Left kidney (tissue), 2 donors: ENCODE data around the gene MRFAP1L1. TPM values are rescaled to one million over a fixed set of nuclear protein-coding genes. Genes with fewer than 3 reads are reported as not detected.
"Not testable (repeated sequence)": the region's sequence is repeated elsewhere in the genome, so short reads cannot be mapped to it uniquely, and the experiment has no call there.

Experiments
- DNase-seq: peaks from one replicate; pipeline ENCODE4 v3.0.0-alpha.2; 2013
- polyA plus RNA-seq: library from polyadenylated mRNA; unstranded; fragments of 120-200 nt; gene quantifications from one replicate; pipeline ENCODE4 v1.2.1, GENCODE V29; 2013; ENCODE audit not compliant: insufficient read length

Gene MRFAP1L1
- polyA plus RNA-seq, 1 donor, result 124 TPM

DNA sequence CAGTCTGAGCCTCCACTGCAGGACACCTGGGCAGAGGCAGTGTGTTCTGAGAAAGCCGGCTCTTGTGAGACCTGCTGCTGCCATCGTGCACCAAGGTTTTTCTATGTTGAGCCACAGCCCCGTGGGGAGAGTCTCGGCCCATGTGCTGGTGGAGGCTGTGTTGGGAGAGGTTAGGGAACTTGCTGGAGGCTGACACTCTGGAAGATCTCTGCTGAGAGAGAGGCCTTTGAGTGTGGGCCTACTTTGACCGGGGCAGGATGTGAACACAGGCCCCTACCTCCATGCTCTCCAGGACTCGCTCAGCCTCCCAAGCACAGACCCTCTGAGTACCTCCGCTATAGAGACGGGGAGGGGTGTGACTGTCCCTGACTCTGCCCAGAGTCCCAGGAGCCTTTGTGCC, 17.3 kb downstream of the MRFAP1L1 start:
- DNase-seq, result no peak

GRCh38 chr4:6689506-6689960, 20.1 kb downstream of the MRFAP1L1 start:
- no peak for DNase-seq

DNA sequence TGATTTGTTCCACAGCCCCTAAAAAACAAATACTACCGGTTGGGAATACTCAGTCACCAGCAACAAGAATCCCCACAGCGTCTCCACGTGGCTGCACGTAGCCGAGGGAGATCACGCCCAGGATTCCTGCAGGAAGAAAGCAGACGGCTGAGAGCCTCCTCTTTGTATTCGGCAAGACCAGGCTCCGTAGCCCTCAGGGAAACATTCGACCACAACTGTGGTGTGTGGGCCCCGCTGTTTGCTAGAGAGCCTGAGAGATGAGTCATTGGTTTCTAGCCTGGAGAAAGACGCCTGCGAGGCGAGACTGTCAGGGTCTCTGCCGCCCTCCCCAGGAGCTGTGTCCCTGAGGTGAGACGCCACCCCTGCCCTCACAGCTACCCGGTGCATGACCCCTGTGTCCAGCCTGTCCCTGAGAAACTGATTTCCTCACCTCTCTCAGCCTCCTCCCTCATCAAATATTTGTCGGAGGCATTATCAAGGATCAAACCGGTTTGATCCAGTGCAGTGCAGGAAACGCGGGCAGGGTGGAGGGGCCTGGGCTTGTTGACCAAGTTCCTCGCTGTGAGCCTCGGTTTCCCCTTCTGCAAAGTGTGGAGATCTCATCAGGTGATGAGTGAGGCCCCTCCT, 20.7 kb downstream of the MRFAP1L1 start:
- DNase-seq, result no peak

- DNase-seq, result no peak
These were observed 21.5 kb downstream of the MRFAP1L1 start for GRCh38 chr4:6687947-6688878.

DNA sequence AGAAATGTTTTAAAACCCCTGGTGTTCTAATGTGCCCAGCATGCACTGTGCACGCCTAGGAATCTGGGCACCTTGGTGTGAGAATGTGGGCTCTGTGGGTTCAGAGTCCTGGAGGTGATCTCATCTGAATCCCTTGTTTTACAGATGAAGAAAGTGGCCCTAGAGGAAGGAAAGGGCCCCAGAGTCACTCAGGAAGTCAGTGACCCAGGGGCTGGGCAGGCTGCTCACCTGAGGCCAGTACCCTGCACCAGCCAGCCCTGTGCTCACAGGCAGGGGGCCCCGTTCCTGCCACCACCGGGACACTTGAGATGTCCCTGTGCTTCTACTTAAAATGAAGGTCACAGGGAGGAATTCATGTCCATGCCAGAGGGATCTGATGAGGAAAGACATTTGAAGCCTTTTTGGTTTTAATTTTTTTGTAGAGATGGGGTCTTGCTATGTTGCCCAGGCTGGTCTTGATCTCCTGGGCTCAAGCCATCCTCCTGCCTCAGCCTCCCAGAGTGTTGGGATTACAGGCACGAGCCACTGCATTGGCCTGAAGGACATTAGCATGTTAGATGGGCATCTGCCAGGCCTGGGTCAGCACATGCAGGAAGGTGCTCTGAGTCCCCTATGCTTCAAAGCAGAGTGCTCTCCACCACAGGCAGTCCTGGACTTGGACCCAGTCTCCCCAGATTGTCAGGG, 23.4 kb downstream of the MRFAP1L1 start:
- DNase-seq, result no peak

DNA sequence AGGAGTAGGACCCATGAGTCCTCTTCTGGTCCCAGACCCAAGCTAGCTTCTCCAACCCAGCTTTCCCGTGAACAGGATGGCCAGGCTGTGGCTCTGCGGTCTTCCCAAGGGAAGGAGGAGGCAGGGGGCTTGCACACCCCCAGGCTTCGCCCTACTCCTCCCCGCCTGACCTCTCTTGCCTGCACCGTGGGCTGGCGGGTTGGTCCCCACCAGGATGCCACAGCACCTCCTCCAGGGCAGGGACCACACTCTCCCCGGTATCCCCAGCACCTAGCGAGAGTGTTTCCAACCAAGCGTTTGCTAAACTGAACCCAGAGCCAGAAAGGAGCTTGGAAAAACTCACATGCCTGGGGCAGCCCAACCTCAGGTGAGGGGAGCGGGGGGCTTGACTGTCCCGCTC, 25.0 kb downstream of the MRFAP1L1 start:
- DNase-seq, result no peak

DNA sequence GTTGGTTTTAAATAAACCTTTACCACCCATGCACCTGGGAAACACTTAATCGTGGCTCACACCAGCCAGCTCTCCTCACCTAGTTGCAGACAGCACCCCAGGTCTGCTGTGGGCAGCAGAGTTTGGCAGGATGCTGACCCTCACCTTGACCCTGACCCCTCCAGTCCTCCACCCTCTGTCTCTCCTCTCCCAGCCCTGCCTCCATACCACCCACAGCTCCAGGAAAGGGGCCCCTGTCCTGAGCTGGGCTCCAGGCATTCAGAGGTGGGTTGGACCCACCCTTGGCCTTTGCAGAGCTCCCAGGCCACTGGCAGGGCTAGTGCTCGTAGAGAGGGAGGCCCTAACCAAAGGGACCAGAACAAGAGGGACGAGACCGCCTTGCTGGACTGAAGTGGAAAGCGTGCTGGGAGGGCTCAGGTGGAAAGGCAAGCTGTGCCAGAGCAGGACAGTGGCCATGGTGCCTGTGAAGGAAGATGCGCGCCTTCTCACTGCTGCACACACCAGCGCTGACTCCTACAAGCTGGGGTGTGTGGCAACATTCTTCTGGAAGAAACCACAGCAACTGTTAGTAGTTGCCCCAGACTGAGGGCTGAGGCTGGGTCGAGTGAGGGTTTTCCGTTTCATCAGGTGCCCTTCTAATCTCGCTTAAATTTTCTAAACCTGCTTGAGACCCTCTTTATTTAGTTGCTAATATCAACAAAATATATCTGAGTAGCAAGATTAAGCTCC, 26.6 kb downstream of the MRFAP1L1 start:
- DNase-seq, result no peak

- no peak for DNase-seq
These were observed 28.5 kb downstream of the MRFAP1L1 start for GRCh38 chr4:6681191-6681590.

DNA sequence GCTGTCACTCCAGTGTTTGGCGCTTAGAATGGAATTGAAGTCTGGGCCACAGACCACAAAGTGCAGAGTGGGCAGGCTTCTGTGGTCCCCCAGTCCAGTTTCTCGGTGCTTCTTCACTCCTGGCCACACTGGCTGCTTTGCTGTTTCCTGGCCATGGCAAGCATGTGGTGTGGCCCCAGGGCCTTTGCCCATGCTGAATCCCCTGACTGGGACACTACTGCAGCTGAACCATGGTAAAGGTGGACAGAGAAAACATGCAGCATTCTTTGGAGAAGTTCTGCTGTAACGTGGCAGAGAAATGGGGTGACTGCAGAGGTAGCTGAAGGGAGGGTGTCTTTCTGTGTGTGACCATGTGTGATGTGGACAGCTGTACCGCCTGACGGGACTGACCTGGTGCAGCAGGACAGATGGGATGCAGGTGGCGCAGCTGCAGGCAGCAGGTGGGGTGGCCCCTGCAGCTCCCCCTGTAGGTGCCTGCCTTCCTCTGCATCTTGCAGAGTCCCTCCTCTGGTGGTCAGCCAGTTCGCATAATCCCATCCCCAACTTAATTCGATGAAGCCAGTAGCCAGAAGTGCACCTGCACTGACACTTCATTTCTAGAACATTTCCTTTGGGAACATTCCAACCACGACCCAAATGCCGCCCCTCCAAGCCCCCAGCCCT, 29.2 kb downstream of the MRFAP1L1 start:
- no peak for DNase-seq

DNA sequence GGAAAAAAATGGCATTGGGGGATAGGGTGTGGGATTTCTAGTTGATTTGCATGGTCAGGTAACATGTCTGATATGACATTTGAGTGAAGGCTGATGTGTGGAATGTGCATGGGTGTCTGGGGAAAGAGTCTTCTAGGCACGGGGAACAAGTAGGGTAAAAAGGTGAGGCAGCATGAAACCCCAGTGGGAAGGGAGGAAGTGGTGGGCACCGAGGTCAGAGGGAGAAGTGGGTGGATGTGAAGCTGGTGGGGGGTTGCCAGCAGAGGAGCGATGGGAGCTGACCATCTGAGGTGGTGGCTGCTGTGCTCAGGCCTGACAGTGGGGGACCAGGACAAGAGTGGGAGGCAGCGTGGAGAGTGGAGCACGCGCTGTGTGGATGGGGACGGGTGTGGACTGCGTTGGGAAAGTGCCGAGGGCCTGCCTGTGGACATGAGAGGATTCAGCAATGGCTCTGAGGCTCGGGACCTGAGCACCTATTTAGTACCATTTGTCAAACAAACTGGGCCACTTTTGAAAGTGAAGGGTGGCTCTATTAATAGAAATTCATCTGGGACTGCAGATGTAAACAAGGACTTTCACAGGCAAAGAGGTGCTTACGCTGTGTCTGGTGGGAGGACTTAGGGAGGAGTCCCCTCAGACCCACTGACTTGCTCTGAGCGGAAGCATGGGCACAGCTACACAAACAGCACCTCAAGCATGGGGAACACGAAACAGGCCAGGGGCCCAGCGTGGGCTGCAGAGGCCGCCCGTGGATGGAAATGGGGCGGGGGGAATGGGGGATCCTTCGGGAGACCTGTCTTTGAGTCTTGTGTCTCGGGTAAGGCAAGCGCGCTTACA, 32.7 kb downstream of the MRFAP1L1 start:
- no peak for DNase-seq

- no peak for DNase-seq
These were observed 35.0 kb downstream of the MRFAP1L1 start for GRCh38 chr4:6674500-6675149.

DNA sequence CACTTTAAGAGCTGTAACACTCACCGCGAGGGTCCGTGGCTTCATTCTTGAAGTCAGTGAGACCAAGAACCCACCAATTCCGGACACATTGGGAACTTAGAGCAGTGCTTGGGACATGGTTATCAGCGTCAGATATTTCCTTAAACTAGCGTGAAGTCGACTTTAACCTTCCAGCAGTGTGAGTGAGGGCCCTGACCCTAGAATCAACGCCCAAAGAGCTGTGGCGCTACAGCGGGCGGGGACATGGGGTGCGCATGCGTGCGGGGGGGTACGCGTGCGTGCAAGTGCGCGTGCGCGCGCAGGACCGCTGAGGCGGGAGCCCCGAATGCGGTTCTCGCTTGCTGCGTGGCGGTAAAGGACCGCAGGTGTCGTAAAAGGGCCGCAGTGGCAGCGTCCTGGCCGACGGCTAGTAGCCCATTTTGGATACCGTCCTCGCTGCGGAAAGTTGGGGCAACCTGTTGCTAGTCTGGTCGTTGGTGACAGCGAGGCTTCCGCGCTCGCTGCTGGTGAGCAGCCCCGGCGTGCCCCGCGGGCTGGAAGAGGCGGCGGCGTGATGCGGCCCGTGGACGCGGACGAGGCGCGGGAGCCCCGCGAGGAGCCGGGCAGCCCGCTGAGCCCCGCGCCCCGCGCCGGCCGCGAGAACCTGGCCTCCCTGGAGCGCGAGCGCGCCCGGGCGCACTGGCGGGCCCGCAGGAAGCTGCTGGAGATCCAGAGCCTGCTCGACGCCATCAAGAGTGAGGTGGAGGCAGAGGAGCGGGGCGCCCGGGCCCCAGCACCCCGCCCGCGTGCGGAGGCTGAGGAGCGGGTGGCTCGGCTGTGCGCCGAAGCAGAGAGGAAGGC, 35.8 kb downstream of the MRFAP1L1 start:
- DNase-seq, result peak; percentile 91

GRCh38 chr4:6673191-6673659, 36.4 kb downstream of the MRFAP1L1 start:
- DNase-seq, result not testable (repeated sequence)

DNA sequence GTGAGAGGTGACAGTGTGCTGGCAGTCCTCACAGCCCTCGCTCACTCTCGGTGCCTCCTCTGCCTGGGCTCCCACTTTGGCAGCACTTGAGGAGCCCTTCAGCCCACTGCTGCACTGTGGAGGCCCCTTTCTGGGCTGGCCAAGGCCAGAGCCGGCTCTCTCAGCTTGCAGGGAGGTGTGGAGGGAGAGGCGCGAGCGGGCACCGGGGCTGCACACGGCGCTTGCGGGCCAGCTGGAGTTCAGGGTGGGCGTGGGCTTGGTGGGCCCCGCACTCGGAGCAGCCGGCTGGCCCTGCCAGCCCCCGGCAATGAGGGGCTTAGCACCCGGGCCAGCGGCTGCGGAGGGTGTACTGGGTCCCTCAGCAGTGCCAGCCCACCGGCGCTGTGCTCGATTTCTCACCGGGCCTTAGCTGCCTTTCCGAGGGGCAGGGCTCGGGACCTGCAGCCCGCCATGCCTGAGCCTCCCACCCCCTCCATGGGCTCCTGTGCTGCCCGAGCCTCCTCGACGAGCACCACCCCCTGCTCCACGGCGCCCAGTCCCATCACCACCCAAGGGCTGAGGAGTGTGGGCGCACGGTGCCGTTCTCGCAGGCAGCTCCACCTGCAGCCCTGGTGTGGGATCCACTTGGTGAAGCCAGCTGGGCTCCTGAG, 37.0 kb downstream of the MRFAP1L1 start:
- DNase-seq, result not testable (repeated sequence)

DNA sequence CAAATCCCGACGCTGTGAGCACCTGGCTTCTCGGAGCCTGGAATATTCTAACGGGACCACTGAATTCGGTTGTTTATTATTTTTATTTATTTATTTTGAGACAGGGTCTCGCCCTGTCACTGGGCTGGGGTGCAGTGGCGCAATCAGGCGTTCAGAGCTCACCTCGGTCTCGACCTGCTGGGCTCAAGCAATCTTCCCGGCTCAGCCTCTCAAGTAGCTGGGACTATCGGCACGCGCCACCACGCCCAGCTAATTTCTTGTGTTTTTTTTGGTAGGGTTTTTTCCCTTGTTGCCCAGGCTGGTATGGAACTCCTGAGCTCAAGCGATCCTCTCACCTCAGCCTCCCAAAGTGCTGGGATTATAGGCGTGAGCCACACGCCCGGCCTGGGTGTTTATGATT, 37.5 kb downstream of the MRFAP1L1 start:
- DNase-seq, result no peak

GRCh38 chr4:6671648-6672047, 38.0 kb downstream of the MRFAP1L1 start:
- DNase-seq, result no peak

- DNase-seq, result no peak
These were observed 41.3 kb downstream of the MRFAP1L1 start for GRCh38 chr4:6668391-6668790.

GRCh38 chr4:6665320-6665654, 44.4 kb downstream of the MRFAP1L1 start:
- DNase-seq, result no peak
